ENCODE measurements around the gene RTN4RL2. TPM values are rescaled to one million over a fixed set of nuclear protein-coding genes. Genes with fewer than 3 reads are reported as not detected.

The RTN4RL2 gene
- total RNA-seq, 1 experiment from 2014 or later = 15.5 TPM

DNA sequence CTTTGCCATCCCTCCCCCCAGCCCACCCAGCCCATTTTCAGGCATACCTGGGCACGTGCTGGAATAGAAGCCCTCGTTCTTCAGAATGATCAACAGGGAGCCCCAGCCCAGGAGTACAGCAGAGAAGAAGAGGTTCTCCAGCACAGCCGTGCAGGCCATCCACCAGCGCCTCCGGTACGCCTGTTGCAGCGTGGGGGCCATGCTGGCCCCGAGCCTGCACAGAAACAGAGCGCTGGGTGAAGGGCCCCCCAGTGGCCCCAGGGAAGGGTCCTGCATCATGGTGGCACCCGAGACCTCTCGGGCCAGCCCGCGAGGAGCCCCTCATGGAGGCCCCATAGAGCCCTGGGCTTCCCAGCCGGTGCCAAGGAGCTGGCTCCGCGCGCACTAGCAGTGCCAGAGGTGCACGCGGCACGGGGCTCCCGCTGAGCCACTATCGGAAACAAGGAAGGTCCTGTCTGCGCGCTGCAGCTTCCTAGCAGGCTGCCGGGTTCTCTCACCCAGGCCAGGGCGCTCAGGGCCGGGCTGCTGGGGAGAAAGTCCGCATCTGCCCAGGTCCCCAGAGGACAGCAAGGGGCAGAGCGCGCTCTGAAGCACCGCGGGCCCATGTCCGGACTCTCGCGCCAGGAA, 53.7 kb downstream of the RTN4RL2 start:
- Mint-ChIP-seq H3K27ac (no peak overlapping the region), H3K36me3 (no peaks in the 10 kb centered on the region), H3K4me1 (peaks cover 20% of the 10 kb centered on the region), H3K4me3 (peak overlapping the region; percentile 93), H3K9me3 (no peaks in the 10 kb centered on the region), H3K27me3 (ENCODE audit: low read depth) (peaks cover 22% of the 10 kb centered on the region)
- ChIA-PET CTCF (interaction anchor here (0.6 to 6.9 kb wide), 16 partner anchors 13 to 190 kb away, joined by 3 to 147 read pairs (median 4); partner anchors contain the start of genes RTN4RL2 and UBE2L6), POLR2A (interaction anchor here (0.6 to 3.9 kb wide), 6 partner anchors 12 to 125 kb away, joined by 3 to 37 read pairs (median 4); no protein-coding TSS in a partner anchor)
- ATAC-seq = peak; percentile 58
- peak; percentile 70 for DNase-seq (ENCODE audit: low spot score)
- TF ChIP-seq MYBL2 (CRISPR knock-in tag; IDR thresholded peaks at IDR 0.05) (no peak), FOXP1 (CRISPR knock-in tag; IDR thresholded peaks at IDR 0.05; ENCODE audit: borderline replicate concordance) (peak; percentile 56; the same call in 1 of the 2 replicates), SP1 (CRISPR knock-in tag; conservative IDR thresholded peaks at IDR 0.05) (0 out of 2 replicates have a peak, but pooled peaks have one; percentile 38), RELA (CRISPR knock-in tag; IDR thresholded peaks at IDR 0.05; ENCODE audit: borderline replicate concordance) (peak; percentile 58; the same call in 1 of the 2 replicates), FOXK1 (CRISPR knock-in tag; IDR thresholded peaks at IDR 0.05) (peak; percentile 65; the same call in 1 of the 2 replicates)
- TF ChIP-seq, protein P1, sequence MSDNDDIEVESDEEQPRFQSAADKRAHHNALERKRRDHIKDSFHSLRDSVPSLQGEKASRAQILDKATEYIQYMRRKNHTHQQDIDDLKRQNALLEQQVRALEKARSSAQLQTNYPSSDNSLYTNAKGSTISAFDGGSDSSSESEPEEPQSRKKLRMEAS (CRISPR knock-in tag; IDR thresholded peaks at IDR 0.05) = peak; percentile 80
- TF ChIP-seq, protein P2, sequence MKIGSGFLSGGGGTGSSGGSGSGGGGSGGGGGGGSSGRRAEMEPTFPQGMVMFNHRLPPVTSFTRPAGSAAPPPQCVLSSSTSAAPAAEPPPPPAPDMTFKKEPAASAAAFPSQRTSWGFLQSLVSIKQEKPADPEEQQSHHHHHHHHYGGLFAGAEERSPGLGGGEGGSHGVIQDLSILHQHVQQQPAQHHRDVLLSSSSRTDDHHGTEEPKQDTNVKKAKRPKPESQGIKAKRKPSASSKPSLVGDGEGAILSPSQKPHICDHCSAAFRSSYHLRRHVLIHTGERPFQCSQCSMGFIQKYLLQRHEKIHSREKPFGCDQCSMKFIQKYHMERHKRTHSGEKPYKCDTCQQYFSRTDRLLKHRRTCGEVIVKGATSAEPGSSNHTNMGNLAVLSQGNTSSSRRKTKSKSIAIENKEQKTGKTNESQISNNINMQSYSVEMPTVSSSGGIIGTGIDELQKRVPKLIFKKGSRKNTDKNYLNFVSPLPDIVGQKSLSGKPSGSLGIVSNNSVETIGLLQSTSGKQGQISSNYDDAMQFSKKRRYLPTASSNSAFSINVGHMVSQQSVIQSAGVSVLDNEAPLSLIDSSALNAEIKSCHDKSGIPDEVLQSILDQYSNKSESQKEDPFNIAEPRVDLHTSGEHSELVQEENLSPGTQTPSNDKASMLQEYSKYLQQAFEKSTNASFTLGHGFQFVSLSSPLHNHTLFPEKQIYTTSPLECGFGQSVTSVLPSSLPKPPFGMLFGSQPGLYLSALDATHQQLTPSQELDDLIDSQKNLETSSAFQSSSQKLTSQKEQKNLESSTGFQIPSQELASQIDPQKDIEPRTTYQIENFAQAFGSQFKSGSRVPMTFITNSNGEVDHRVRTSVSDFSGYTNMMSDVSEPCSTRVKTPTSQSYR (CRISPR knock-in tag; IDR thresholded peaks at IDR 0.05) = no peak
- TF ChIP-seq, protein P3, sequence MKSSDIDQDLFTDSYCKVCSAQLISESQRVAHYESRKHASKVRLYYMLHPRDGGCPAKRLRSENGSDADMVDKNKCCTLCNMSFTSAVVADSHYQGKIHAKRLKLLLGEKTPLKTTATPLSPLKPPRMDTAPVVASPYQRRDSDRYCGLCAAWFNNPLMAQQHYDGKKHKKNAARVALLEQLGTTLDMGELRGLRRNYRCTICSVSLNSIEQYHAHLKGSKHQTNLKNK (CRISPR knock-in tag; IDR thresholded peaks at IDR 0.05) = no peak
- TF ChIP-seq, protein P4, sequence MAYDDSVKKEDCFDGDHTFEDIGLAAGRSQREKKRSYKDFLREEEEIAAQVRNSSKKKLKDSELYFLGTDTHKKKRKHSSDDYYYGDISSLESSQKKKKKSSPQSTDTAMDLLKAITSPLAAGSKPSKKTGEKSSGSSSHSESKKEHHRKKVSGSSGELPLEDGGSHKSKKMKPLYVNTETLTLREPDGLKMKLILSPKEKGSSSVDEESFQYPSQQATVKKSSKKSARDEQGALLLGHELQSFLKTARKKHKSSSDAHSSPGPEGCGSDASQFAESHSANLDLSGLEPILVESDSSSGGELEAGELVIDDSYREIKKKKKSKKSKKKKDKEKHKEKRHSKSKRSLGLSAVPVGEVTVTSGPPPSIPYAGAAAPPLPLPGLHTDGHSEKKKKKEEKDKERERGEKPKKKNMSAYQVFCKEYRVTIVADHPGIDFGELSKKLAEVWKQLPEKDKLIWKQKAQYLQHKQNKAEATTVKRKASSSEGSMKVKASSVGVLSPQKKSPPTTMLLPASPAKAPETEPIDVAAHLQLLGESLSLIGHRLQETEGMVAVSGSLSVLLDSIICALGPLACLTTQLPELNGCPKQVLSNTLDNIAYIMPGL (CRISPR knock-in tag; IDR thresholded peaks at IDR 0.05) = peak; percentile 47; the same call in 1 of the 2 replicates
- TF ChIP-seq, protein P5, sequence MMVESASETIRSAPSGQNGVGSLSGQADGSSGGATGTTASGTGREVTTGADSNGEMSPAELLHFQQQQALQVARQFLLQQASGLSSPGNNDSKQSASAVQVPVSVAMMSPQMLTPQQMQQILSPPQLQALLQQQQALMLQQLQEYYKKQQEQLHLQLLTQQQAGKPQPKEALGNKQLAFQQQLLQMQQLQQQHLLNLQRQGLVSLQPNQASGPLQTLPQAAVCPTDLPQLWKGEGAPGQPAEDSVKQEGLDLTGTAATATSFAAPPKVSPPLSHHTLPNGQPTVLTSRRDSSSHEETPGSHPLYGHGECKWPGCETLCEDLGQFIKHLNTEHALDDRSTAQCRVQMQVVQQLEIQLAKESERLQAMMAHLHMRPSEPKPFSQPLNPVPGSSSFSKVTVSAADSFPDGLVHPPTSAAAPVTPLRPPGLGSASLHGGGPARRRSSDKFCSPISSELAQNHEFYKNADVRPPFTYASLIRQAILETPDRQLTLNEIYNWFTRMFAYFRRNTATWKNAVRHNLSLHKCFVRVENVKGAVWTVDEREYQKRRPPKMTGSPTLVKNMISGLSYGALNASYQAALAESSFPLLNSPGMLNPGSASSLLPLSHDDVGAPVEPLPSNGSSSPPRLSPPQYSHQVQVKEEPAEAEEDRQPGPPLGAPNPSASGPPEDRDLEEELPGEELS (CRISPR knock-in tag; IDR thresholded peaks at IDR 0.05) = 0 out of 2 replicates have a peak, but pooled peaks have one; percentile 2

DNA sequence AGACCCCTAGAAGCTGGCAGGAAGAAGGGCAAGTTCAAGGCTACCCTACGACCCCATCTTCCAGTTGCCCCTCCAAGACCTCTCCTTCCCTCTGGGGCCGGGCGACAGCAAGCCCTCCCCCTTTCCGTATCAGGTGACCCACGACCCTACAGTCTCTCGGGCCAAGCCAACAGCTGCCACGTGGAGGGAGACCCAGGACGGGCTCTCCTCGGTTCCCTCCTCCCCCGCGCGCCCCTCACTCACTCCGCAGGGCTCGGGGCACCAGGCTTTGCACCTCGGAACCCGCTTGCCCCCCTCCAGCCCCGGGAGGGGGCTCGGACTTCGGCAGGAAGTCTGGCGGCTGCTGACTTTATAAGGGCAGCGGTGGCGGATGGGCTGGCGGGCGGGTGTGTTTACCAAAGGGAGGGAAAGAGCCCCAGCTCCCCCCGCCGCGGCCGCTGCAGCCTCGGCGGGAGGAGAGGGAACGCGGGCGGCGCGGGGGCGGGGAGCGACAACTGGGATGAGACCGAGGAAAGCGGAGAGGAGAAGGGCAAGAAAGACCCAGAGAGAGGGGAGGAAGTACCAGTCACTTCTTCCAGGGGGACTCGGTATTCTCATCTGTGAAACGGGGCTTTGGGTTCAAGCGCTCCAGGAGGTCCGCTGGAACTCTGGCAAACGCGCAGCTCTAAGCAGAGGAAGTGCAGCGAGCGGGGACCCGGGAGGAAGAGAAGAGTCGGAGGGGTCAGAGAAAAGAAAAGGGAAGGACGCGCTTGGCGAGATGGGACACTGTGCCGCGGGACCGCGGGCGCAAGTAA, 54.4 kb downstream of the RTN4RL2 start:
- Mint-ChIP-seq H3K27me3 (ENCODE audit: low read depth) (peaks cover 22% of the 10 kb centered on the region), H3K4me3 (peak overlapping the region; percentile 93), H3K36me3 (no peaks in the 10 kb centered on the region), H3K9me3 (no peaks in the 10 kb centered on the region), H3K27ac (no peak overlapping the region), H3K4me1 (peaks cover 20% of the 10 kb centered on the region)
- ATAC-seq = peak; percentile 71
- ChIA-PET CTCF (interaction anchor here (1.3 to 6.9 kb wide), 14 partner anchors 12 to 169 kb away, joined by 3 to 147 read pairs (median 8); partner anchors contain the start of genes RTN4RL2, TIMM10 and UBE2L6), POLR2A (interaction anchor here (0.8 to 3.9 kb wide), 7 partner anchors 11 to 125 kb away, joined by 3 to 37 read pairs (median 4); no protein-coding TSS in a partner anchor)
- peak; percentile 56 for DNase-seq (ENCODE audit: low spot score)
- TF ChIP-seq GTF2I (CRISPR knock-in tag; conservative IDR thresholded peaks at IDR 0.05) (peak; percentile 94), ZNF219 (CRISPR knock-in tag; IDR thresholded peaks at IDR 0.05; ENCODE audit: borderline replicate concordance) (no peak), EMX1 (CRISPR knock-in tag; IDR thresholded peaks at IDR 0.05) (no peak), HMGA2 (CRISPR knock-in tag; IDR thresholded peaks at IDR 0.05) (no peak), MYBL2 (CRISPR knock-in tag; IDR thresholded peaks at IDR 0.05) (peak; percentile 53; the same call in 1 of the 2 replicates), ZNF138 (CRISPR knock-in tag; conservative IDR thresholded peaks at IDR 0.05) (no peak), ZBTB21 (CRISPR knock-in tag; IDR thresholded peaks at IDR 0.05; ENCODE audit: borderline replicate concordance) (0 out of 2 replicates have a peak, but pooled peaks have one; percentile 12), TCF7 (CRISPR knock-in tag; IDR thresholded peaks at IDR 0.05; ENCODE audit: low read depth) (no peak)
- TF ChIP-seq, protein P4 (CRISPR knock-in tag; IDR thresholded peaks at IDR 0.05) = no peak
- TF ChIP-seq, protein P6, sequence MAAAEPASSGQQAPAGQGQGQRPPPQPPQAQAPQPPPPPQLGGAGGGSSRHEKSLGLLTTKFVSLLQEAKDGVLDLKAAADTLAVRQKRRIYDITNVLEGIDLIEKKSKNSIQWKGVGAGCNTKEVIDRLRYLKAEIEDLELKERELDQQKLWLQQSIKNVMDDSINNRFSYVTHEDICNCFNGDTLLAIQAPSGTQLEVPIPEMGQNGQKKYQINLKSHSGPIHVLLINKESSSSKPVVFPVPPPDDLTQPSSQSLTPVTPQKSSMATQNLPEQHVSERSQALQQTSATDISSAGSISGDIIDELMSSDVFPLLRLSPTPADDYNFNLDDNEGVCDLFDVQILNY (CRISPR knock-in tag; IDR thresholded peaks at IDR 0.05) = 0 out of 2 replicates have a peak, but pooled peaks have one; percentile 48
- TF ChIP-seq, protein P7, sequence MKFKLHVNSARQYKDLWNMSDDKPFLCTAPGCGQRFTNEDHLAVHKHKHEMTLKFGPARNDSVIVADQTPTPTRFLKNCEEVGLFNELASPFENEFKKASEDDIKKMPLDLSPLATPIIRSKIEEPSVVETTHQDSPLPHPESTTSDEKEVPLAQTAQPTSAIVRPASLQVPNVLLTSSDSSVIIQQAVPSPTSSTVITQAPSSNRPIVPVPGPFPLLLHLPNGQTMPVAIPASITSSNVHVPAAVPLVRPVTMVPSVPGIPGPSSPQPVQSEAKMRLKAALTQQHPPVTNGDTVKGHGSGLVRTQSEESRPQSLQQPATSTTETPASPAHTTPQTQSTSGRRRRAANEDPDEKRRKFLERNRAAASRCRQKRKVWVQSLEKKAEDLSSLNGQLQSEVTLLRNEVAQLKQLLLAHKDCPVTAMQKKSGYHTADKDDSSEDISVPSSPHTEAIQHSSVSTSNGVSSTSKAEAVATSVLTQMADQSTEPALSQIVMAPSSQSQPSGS (CRISPR knock-in tag; IDR thresholded peaks at IDR 0.05; ENCODE audit: borderline replicate concordance, low read depth) = no peak

Data from WTC11 (cell line).